ENCODE data around the gene NPTX1. TPM values are rescaled to one million over a fixed set of nuclear protein-coding genes. Genes with fewer than 3 reads are reported as not detected.

NPTX1 gene
- polyA plus RNA-seq, 2 of the 4 experiments (the other 2 are of a cell fraction) = 43.6 to 109 TPM

DNA sequence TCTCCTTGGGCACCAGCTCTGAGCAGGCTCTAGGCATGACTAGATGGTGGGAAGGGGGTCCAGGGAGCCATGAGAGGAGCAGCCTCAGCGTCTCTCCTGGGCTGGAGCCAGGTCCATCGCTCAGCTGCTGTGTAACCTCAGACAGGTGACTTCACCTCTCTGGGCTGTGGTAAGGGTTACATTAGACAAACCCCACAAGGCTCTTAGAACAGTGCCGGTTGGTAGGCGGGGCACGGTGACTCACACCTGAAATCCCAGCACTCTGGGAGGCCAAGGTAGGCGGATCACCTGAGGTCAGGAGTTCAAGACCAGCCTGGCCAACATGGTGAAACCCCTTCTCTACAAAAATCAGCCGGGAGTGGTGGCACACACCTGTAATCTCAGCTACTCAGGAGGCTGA, 18.1 kb upstream of the NPTX1 start:
- no peak for FAIRE-seq
- ChIA-PET POLR2A (no interaction called here), CTCF (interaction anchor here (0.6 to 1.1 kb wide), 2 partner anchors 10 to 35 kb away, joined by 3 read pairs; no protein-coding TSS in a partner anchor)
- Histone ChIP-seq H3K4me2 (no peak overlapping the region), H3K4me1 (peaks cover 58% of the 10 kb centered on the region), H3K4me3 (no peak overlapping the region), H3K9me3 (no peaks in the 10 kb centered on the region), H3K27ac (peak overlapping the region in 1 of 2 experiments; percentile 81; a peak in 3 of 6 replicates)
- no peak for TF ChIP-seq FOSL2 (IDR thresholded peaks at IDR 0.05)
- 0 out of 2 replicates have a peak, but pooled peaks have one; percentile 33 for TF ChIP-seq FOSL2 (CRISPR knock-in tag; IDR thresholded peaks at IDR 0.05)
- TF ChIP-seq SMC3 (IDR thresholded peaks at IDR 0.05) = no peak
- no peak for TF ChIP-seq ZFP36 (IDR thresholded peaks at IDR 0.05; ENCODE audit: borderline replicate concordance, partially characterized antibody)
- WGBS (ENCODE audit: missing lambda C conversion rate) = 28% methylated on average over 7 of the region's 7 CpGs
- DNase-seq (ENCODE audit: low read depth in 1 of 2, low spot score in 1 of 2) = no peak
- no peak for ATAC-seq

DNA sequence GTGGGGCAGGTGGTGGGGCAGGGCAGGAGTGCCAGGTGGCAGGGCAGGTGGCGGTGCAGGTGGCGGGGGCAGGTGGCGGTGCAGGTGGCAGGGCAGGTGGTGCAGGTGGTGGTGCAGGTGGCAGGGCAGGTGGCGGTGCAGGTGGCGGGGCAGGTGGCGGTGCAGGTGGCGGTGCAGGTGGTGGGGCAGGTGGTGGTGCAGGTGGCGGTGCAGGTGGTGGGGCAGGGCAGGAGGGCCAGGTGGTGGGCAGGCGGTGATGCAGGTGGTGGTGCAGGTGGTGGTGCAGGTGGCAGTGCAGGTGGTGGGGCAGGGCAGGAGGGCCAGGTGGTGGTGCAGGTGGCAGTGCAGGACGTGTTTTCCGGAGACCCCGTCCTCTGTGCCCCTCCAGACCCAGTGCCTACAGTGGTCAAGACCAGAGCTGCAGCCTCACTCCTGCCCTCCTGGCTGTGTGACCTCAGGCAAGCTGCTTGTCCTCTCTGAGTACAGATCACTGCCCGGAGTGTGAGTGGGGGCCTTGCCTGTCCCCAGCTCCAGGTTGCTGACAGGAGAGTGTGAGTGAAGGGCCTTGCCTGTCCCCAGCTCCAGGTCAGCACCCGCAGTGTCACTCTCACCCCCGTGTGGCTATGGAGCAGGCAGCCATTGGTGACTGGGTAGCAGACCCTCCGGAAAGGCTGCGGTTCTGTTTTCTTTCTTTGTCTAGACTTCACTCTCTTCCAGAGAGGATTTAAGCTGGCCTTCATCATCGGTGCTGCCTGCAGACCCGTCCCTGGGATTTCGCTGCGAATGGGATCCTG, 16.1 kb upstream of the NPTX1 start:
- H3K9me3 ChIP-seq = 0 out of 3 replicates have a peak, but pooled peaks cover 2% of the 10 kb centered on the region
- H3K4me2 ChIP-seq = peak overlapping the region; percentile 59
- H3K27ac ChIP-seq = peak overlapping the region; percentile 60 to 81; a peak in 5 of 6 replicates
- FAIRE-seq = no peak
- peak; percentile 7 to 10; a peak in 1 of 6 replicates for ATAC-seq
- H3K4me1 ChIP-seq = peaks cover 58% of the 10 kb centered on the region
- peak; percentile 28 for TF ChIP-seq ZFP36 (IDR thresholded peaks at IDR 0.05; ENCODE audit: borderline replicate concordance, partially characterized antibody)
- TF ChIP-seq, protein P1, sequence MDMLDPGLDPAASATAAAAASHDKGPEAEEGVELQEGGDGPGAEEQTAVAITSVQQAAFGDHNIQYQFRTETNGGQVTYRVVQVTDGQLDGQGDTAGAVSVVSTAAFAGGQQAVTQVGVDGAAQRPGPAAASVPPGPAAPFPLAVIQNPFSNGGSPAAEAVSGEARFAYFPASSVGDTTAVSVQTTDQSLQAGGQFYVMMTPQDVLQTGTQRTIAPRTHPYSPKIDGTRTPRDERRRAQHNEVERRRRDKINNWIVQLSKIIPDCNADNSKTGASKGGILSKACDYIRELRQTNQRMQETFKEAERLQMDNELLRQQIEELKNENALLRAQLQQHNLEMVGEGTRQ (IDR thresholded peaks at IDR 0.05) = no peak
- ChIA-PET POLR2A (no interaction called here), CTCF (interaction anchor here (0.7 to 1.9 kb wide), 5 partner anchors 15 to 202 kb away, joined by 3 to 6 read pairs (median 4); no protein-coding TSS in a partner anchor)
- H3K4me3 ChIP-seq = no peak overlapping the region
- WGBS (ENCODE audit: missing lambda C conversion rate) = 80% methylated on average over 16 of the region's 21 CpGs
- DNase-seq (ENCODE audit: low read depth in 1 of 2, low spot score in 1 of 2) = no peak

- H3K27ac ChIP-seq = peak overlapping the region; percentile 60 to 81
- POLR2A ChIA-PET = no interaction called here
- peaks cover 55% of the 10 kb centered on the region for H3K4me1 ChIP-seq
- ATAC-seq = peak; percentile 54 to 83
- TF ChIP-seq SREBF2 (IDR thresholded peaks at IDR 0.05) (no peak), CEBPB (IDR thresholded peaks at IDR 0.05) (peak; percentile 58 to 81; a peak in 3 of 4 replicates), NFE2L2 (conservative IDR thresholded peaks at IDR 0.05; ENCODE audit: low read length) (no peak)
- 0 out of 3 replicates have a peak, but pooled peaks cover 9% of the 10 kb centered on the region for H3K9me3 ChIP-seq
- no peak for FAIRE-seq
- H3K4me3 ChIP-seq = no peak overlapping the region
- H3K4me2 ChIP-seq = peak overlapping the region; percentile 59
- DNase-seq (ENCODE audit: low read depth in 1 of 2, low spot score in 1 of 2) = peak in 1 of 2 experiments; percentile 62
- 25% methylated on average over 19 of the region's 21 CpGs for WGBS (ENCODE audit: missing lambda C conversion rate)
- CTCF ChIA-PET = interaction anchor here (0.6 to 1.4 kb wide), 4 partner anchors 16 to 83 kb away, joined by 3 to 5 read pairs (median 4); no protein-coding TSS in a partner anchor
Measured at GRCh38 chr17:80491478-80492342, 15.3 kb upstream of the NPTX1 start.

DNA sequence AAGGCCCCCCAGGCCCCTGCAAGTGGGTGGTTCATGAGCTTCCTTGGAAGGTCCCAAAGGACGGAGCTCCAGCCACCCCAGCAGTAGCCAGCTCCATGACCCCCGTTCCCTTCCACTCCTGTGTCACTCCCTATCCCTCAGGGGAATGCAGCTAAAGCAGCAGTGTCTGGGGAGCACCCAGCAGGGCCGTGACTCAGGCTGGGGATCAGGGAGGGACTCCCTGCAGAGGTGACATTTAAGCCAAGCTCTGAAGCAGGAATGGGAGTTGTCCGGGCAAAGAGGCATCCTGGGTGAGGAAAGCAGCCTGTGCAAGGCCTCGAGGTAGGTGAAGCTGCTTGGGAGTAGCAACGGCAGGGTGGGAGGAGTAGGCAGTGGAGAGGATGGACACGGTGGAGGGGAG, 11.1 kb upstream of the NPTX1 start:
- FAIRE-seq = no peak
- no peak overlapping the region for H3K27ac ChIP-seq
- DNase-seq (ENCODE audit: low read depth in 1 of 2, low spot score in 1 of 2) = no peak
- TF ChIP-seq CHD2 (IDR thresholded peaks at IDR 0.05; ENCODE audit: low read length, partially characterized antibody) (no peak), ESRRA (IDR thresholded peaks at IDR 0.05; ENCODE audit: borderline replicate concordance, low read length) (no peak), RNF2 (IDR thresholded peaks at IDR 0.05; ENCODE audit: borderline replicate concordance, low read depth) (no peak), PHF8 (IDR thresholded peaks at IDR 0.05; ENCODE audit: borderline replicate concordance, low read depth) (no peak)
- POLR2A ChIA-PET = no interaction called here
- CTCF ChIA-PET = interaction anchor here (0.6 to 1.3 kb wide), 4 partner anchors 10 to 138 kb away, joined by 3 read pairs; no protein-coding TSS in a partner anchor
- no peak overlapping the region for H3K4me3 ChIP-seq
- peaks cover 33% of the 10 kb centered on the region for H3K4me1 ChIP-seq
- H3K4me2 ChIP-seq = no peak overlapping the region
- 39% methylated on average over 7 of the region's 7 CpGs for WGBS (ENCODE audit: missing lambda C conversion rate)
- H3K9me3 ChIP-seq = 0 out of 3 replicates have a peak, but pooled peaks cover 10% of the 10 kb centered on the region
- ATAC-seq = no peak
